Omental fat pad (tissue), 4 donors: Measurements from ENCODE around the gene HABP2. TPM values are rescaled to one million over a fixed set of nuclear protein-coding genes. Genes with fewer than 3 reads are reported as not detected.

Source experiments
- ATAC-seq: fragments of 150-250 bp; one replicate; pipeline ENCODE4 v1.9.1; 2016; ENCODE audit warnings: mild to moderate bottlenecking, moderate library complexity; ENCODE audit not compliant: low FRiP score
- DNase-seq: peaks from one replicate; pipeline ENCODE4 v3.0.0-alpha.2; 2019; ENCODE audit warnings: low spot score
- CTCF ChIP-seq, 3 donors: fragments of 450-650 bp; IDR thresholded peaks; one replicate each; pipeline ENCODE4 v1.5.1; 2016 to 2017; ENCODE audit warnings: antibody characterized with exemption in 3 of 3, mild to moderate bottlenecking in 3 of 3, moderate library complexity in 2 of 3
- total RNA-seq, 4 donors: library from RNA; depleted of rRNA; stranded (reverse); fragments of >200 nt; gene quantifications; one replicate each; pipeline ENCODE4 v1.1.0, GENCODE V29; 2016

Gene HABP2
- total RNA-seq, 4 donors from 2014 or later, result not detected

- DNase-seq, result no peak
- TF ChIP-seq CTCF (IDR thresholded peaks at IDR 0.05), result no peak
- ATAC-seq, result no peak
These were observed 63.6 kb downstream of the HABP2 start for GRCh38 chr10:113616244-113617074.

- no peak for DNase-seq
- ATAC-seq, result no peak
- no peak for TF ChIP-seq CTCF (IDR thresholded peaks at IDR 0.05)
These were observed 64.2 kb downstream of the HABP2 start for GRCh38 chr10:113617086-113617485.

GRCh38 chr10:113618338-113618737, 65.5 kb downstream of the HABP2 start:
- DNase-seq (no peak), ATAC-seq (no peak)
- TF ChIP-seq CTCF (IDR thresholded peaks at IDR 0.05), result no peak

- no peak for TF ChIP-seq CTCF (IDR thresholded peaks at IDR 0.05)
- ATAC-seq, result no peak
- no peak for DNase-seq
These were observed 66.5 kb downstream of the HABP2 start for GRCh38 chr10:113619401-113619800.

- TF ChIP-seq CTCF (IDR thresholded peaks at IDR 0.05), result no peak
- DNase-seq (no peak), ATAC-seq (no peak)
These were observed 67.7 kb downstream of the HABP2 start for GRCh38 chr10:113620511-113620910.

- no peak for TF ChIP-seq CTCF (IDR thresholded peaks at IDR 0.05)
- ATAC-seq, result no peak
- DNase-seq, result no peak
These were observed 68.1 kb downstream of the HABP2 start for GRCh38 chr10:113620936-113621335.

- no peak for TF ChIP-seq CTCF (IDR thresholded peaks at IDR 0.05)
- ATAC-seq, result no peak
- DNase-seq, result no peak
These were observed 68.9 kb downstream of the HABP2 start for GRCh38 chr10:113621799-113622198.
